HCT116 (cell line): ENCODE data around the gene C2CD2.

Experiments used
- EZH2 ChIP-seq: fragments of 200-600 bp; sonication (generic); IDR thresholded peaks from 2 replicates; pipeline ENCODE4 v1.6.1; 2017; ENCODE audit warnings: antibody characterized with exemption, mixed run types
- EZH2phosphoT487 ChIP-seq: fragments of 200-600 bp; IDR thresholded peaks from 2 replicates; pipeline ENCODE4 v1.6.1; 2018; ENCODE audit warnings: antibody characterized with exemption, borderline replicate concordance
- POLR2A ChIP-seq: IDR thresholded peaks from 2 replicates; pipeline ENCODE4 v1.7.0; 2011; ENCODE audit warnings: borderline replicate concordance; ENCODE audit not compliant: insufficient read depth, insufficient read length; ENCODE audit errors: extremely low read depth
- TF ChIP-seq, protein P1 (sequence below): IDR thresholded peaks from 2 replicates; pipeline ENCODE4 v1.6.1; 2012; ENCODE audit warnings: low read depth
- TF ChIP-seq, protein P2 (sequence below), 3 experiments: fragments of 200-600 bp in 1 of 3; sonication (generic) in 1 of 3; IDR thresholded peaks in 2 of 3; conservative IDR thresholded peaks in 1 of 3; 2 replicates each; pipeline ENCODE4 v1.5.1; 2012 to 2017; ENCODE audit warnings: low read depth in 2 of 3, low read length in 2 of 3, antibody characterized with exemption in 1 of 3, borderline replicate concordance in 1 of 3, control low read depth in 1 of 3, mild to moderate bottlenecking in 1 of 3, mixed read lengths in 1 of 3, mixed run types in 1 of 3, moderate library complexity in 1 of 3; ENCODE audit not compliant: insufficient read depth in 1 of 3

DNA sequence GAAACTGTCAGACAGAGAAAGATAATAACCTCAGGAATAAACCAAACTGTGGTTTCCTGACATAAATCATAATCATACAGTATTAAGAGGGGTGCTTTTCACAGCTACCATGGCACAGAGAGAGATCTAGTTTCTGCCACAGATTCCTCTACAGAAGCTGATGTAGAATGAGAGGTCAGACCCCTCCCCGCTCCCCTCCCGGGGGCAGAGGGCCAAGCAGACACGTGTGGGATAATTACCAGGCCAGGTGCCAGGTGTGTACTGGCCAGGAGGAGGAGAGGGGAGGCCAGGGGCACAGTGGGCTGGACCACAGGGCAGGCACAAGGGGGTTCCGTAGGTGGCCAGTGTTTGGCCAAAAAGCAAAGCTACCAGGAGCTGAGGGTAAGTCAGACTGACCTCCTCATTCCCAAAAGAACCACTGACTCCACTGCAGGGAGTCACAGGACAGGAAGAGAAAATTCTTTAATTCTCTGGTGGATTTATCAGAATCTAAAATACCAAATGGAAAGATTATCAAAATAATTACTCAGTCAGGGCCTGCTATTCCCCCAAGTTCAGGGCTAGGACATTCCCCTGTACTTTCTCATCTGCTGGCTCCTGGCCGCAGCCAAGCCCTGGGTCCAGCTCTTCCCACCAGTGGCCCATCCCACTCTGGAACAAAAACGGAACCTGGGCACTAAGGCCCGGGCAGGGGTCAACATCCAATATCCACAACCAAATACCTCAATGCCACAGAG, 30.0 kb downstream of the C2CD2 start:
- TF ChIP-seq EZH2 = no peak
- TF ChIP-seq POLR2A = no peak
- TF ChIP-seq, protein P1, sequence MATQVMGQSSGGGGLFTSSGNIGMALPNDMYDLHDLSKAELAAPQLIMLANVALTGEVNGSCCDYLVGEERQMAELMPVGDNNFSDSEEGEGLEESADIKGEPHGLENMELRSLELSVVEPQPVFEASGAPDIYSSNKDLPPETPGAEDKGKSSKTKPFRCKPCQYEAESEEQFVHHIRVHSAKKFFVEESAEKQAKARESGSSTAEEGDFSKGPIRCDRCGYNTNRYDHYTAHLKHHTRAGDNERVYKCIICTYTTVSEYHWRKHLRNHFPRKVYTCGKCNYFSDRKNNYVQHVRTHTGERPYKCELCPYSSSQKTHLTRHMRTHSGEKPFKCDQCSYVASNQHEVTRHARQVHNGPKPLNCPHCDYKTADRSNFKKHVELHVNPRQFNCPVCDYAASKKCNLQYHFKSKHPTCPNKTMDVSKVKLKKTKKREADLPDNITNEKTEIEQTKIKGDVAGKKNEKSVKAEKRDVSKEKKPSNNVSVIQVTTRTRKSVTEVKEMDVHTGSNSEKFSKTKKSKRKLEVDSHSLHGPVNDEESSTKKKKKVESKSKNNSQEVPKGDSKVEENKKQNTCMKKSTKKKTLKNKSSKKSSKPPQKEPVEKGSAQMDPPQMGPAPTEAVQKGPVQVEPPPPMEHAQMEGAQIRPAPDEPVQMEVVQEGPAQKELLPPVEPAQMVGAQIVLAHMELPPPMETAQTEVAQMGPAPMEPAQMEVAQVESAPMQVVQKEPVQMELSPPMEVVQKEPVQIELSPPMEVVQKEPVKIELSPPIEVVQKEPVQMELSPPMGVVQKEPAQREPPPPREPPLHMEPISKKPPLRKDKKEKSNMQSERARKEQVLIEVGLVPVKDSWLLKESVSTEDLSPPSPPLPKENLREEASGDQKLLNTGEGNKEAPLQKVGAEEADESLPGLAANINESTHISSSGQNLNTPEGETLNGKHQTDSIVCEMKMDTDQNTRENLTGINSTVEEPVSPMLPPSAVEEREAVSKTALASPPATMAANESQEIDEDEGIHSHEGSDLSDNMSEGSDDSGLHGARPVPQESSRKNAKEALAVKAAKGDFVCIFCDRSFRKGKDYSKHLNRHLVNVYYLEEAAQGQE = no peak
- TF ChIP-seq EZH2phosphoT487 = no peak
- TF ChIP-seq, protein P2, sequence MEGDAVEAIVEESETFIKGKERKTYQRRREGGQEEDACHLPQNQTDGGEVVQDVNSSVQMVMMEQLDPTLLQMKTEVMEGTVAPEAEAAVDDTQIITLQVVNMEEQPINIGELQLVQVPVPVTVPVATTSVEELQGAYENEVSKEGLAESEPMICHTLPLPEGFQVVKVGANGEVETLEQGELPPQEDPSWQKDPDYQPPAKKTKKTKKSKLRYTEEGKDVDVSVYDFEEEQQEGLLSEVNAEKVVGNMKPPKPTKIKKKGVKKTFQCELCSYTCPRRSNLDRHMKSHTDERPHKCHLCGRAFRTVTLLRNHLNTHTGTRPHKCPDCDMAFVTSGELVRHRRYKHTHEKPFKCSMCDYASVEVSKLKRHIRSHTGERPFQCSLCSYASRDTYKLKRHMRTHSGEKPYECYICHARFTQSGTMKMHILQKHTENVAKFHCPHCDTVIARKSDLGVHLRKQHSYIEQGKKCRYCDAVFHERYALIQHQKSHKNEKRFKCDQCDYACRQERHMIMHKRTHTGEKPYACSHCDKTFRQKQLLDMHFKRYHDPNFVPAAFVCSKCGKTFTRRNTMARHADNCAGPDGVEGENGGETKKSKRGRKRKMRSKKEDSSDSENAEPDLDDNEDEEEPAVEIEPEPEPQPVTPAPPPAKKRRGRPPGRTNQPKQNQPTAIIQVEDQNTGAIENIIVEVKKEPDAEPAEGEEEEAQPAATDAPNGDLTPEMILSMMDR (IDR thresholded peaks at IDR 0.05 in 2 of 3, conservative IDR thresholded peaks at IDR 0.05 in 1 of 3; ENCODE audit: borderline replicate concordance in 1 of 3, insufficient read depth in 1 of 3, low read depth in 2 of 3, low read length in 2 of 3) = no peak
